Esophagus squamous epithelium (tissue), 5 donors: ENCODE data around the gene KIF1B. TPM values are rescaled to one million over a fixed set of nuclear protein-coding genes. Genes with fewer than 3 reads are reported as not detected.

Experiments used
- DNase-seq: peaks from one replicate; lab custom pipeline; 2025; lab: John Stamatoyannopoulos, UW
- H3K27ac ChIP-seq, 4 donors: fragments of 200-600 bp; sonication (generic); one replicate each; pipeline ENCODE4 v1.5.1; 2016 to 2019; ENCODE audit warnings: mild to moderate bottlenecking in 1 of 4
- H3K27me3 ChIP-seq, 4 donors: fragments of 200-600 bp; sonication (generic); 1 replicate in 3 of 4; 2 replicates in 1 of 4; pipeline versions ENCODE4 v1.5.1 to v1.6.0; 2017 to 2021; ENCODE audit warnings: antibody characterized with exemption in 1 of 4
- H3K36me3 ChIP-seq, 3 donors: fragments of 200-600 bp; sonication (generic); one replicate each; pipeline ENCODE4 v1.5.1; 2016 to 2019
- H3K4me1 ChIP-seq, 3 donors: fragments of 200-600 bp; sonication (generic); one replicate each; pipeline ENCODE4 v1.5.1; 2017 to 2019
- H3K4me3 ChIP-seq, 4 donors: fragments of 200-600 bp; sonication (generic); 1 replicate in 3 of 4; 2 replicates in 1 of 4; pipeline ENCODE4 v1.5.1; 2016 to 2019; ENCODE audit warnings: mild to moderate bottlenecking in 2 of 4, moderate library complexity in 1 of 4
- H3K9me3 ChIP-seq, 3 donors: fragments of 200-600 bp; sonication (generic); one replicate each; pipeline ENCODE4 v1.5.1; 2016 to 2019
- CTCF ChIP-seq, 6 experiments: fragments of 450-650 bp in 4 of 6; fragments of 200-600 bp in 2 of 6; sonication (generic) in 2 of 6; IDR thresholded peaks; one replicate each; pipeline ENCODE4 v1.5.1; 2016 to 2019; ENCODE audit warnings: antibody characterized with exemption in 6 of 6, mild to moderate bottlenecking in 4 of 6, moderate library complexity in 4 of 6
- POLR2A ChIP-seq, 4 donors: fragments of 450-650 bp; IDR thresholded peaks; one replicate each; pipeline ENCODE4 v1.6.1; 2017; ENCODE audit warnings: antibody characterized with exemption in 4 of 4, mild to moderate bottlenecking in 4 of 4, moderate library complexity in 3 of 4
- WGBS, 2 donors: methylation state at CpG; one replicate each; pipeline ENCODE4 v1.1.5; 2018; 5-methylcytosine and 5-hydroxymethylcytosine counted together
- intact Hi-C: fragments of 100-400 bp; cut with DNase I; formaldehyde crosslinking; loops from one replicate; pipeline ENCODE4 v1.15.0; 2022
- total RNA-seq, 4 donors: library from RNA; depleted of rRNA; stranded (reverse); fragments of >200 nt; gene quantifications; one replicate each; pipeline ENCODE4 v1.1.0, GENCODE V29; 2016
- donor health status: DM: yes; HTN: yes; CAD: no.

Gene KIF1B
- total RNA-seq, 4 donors from 2014 or later: 27.1 to 40.6 (median 38.1) TPM

GRCh38 chr1:10207810-10208209 is 2.6 kb upstream of the KIF1B start:
- 80 to 92% methylated on average over 3 of the region's 3 CpGs for WGBS, 2 donors
- no peak overlapping the region for H3K27ac ChIP-seq

GRCh38 chr1:10208537-10208936 is 1.8 kb upstream of the KIF1B start:
- WGBS, 2 donors: 74 to 82% methylated on average over 11 of the region's 11 CpGs
- TF ChIP-seq CTCF (IDR thresholded peaks at IDR 0.05): no peak
- no peak for TF ChIP-seq POLR2A (IDR thresholded peaks at IDR 0.05)
- no peak for DNase-seq
- Histone ChIP-seq H3K27ac (no peak overlapping the region), H3K36me3 (no peaks in the 10 kb centered on the region), H3K4me1 (peaks cover 5 to 34% (median 10%) of the 10 kb centered on the region in 3 donors), H3K27me3 (no peaks in the 10 kb centered on the region), H3K4me3 (no peak overlapping the region), H3K9me3 (no peaks in the 10 kb centered on the region)
- intact Hi-C loops: loop anchor here (10.0 kb wide), 1 partner anchor 226 kb away; the partner anchor contains the start of gene CENPS

More at GRCh38 chr1:10207810-10208209, 2.6 kb upstream of the KIF1B start:
- Histone ChIP-seq H3K36me3 (no peaks in the 10 kb centered on the region), H3K27me3 (no peaks in the 10 kb centered on the region), H3K4me3 (no peak overlapping the region), H3K4me1 (peaks cover 0 to 26% (median 7%) of the 10 kb centered on the region in 3 donors), H3K9me3 (no peaks in the 10 kb centered on the region)
- no peak for DNase-seq
- intact Hi-C loops: loop anchor here (10.0 kb wide), 1 partner anchor 227 kb away; the partner anchor contains the start of gene CENPS
- TF ChIP-seq CTCF (IDR thresholded peaks at IDR 0.05): no peak
- no peak for TF ChIP-seq POLR2A (IDR thresholded peaks at IDR 0.05)

GRCh38 chr1:10209590-10209904 is 823 bp upstream of the KIF1B start:
- WGBS, 2 donors: 2 to 4% methylated on average over 8 of the region's 8 CpGs
- no peaks in the 10 kb centered on the region for H3K36me3 ChIP-seq
- intact Hi-C loops: loop anchor here (10.0 kb wide), 1 partner anchor 225 kb away; the partner anchor contains the start of gene CENPS
- H3K9me3 ChIP-seq: no peaks in the 10 kb centered on the region
- no peak for DNase-seq
- peaks cover 5 to 44% (median 15%) of the 10 kb centered on the region in 3 donors for H3K4me1 ChIP-seq
- H3K27me3 ChIP-seq: no peaks in the 10 kb centered on the region
- H3K4me3 ChIP-seq: peak overlapping the region; percentile 89 to 96 (median 90)
- TF ChIP-seq CTCF (IDR thresholded peaks at IDR 0.05) (no peak), POLR2A (IDR thresholded peaks at IDR 0.05) (no peak)
- peak overlapping the region; percentile 94 to 100 (median 100) for H3K27ac ChIP-seq

- no peaks in the 10 kb centered on the region for H3K36me3 ChIP-seq
- peak in 2 of 4 donors; percentile 39 to 58 for TF ChIP-seq POLR2A (IDR thresholded peaks at IDR 0.05)
- no peak for TF ChIP-seq CTCF (IDR thresholded peaks at IDR 0.05)
- 3 to 16% methylated on average over 11 to 25 of the region's 69 CpGs for WGBS, 2 donors
- H3K4me1 ChIP-seq: peaks cover 10 to 54% (median 17%) of the 10 kb centered on the region in 3 donors
- H3K27ac ChIP-seq: peak overlapping the region; percentile 94 to 100 (median 100)
- intact Hi-C loops: loop anchor here (10.0 kb wide), 1 partner anchor 124 kb away; no protein-coding TSS in a partner anchor
- peak; percentile 23 for DNase-seq
- no peaks in the 10 kb centered on the region for H3K27me3 ChIP-seq
- H3K4me3 ChIP-seq: peak overlapping the region; percentile 89 to 96 (median 90)
- no peaks in the 10 kb centered on the region for H3K9me3 ChIP-seq
Observed at GRCh38 chr1:10210841-10211804, 753 bp downstream of the KIF1B start.
